NCI-H1105 treated with DMSO at 0.1 percent for 48 hours (cell line): Measurements from ENCODE around the gene WFIKKN1.
A peak's percentile ranks its signal among the peaks of the same experiment; 100 is the strongest.

Experiments used
- DNase-seq: peaks from one replicate; lab custom pipeline; 2025; lab: John Stamatoyannopoulos, UW

The WFIKKN1 gene

DNA sequence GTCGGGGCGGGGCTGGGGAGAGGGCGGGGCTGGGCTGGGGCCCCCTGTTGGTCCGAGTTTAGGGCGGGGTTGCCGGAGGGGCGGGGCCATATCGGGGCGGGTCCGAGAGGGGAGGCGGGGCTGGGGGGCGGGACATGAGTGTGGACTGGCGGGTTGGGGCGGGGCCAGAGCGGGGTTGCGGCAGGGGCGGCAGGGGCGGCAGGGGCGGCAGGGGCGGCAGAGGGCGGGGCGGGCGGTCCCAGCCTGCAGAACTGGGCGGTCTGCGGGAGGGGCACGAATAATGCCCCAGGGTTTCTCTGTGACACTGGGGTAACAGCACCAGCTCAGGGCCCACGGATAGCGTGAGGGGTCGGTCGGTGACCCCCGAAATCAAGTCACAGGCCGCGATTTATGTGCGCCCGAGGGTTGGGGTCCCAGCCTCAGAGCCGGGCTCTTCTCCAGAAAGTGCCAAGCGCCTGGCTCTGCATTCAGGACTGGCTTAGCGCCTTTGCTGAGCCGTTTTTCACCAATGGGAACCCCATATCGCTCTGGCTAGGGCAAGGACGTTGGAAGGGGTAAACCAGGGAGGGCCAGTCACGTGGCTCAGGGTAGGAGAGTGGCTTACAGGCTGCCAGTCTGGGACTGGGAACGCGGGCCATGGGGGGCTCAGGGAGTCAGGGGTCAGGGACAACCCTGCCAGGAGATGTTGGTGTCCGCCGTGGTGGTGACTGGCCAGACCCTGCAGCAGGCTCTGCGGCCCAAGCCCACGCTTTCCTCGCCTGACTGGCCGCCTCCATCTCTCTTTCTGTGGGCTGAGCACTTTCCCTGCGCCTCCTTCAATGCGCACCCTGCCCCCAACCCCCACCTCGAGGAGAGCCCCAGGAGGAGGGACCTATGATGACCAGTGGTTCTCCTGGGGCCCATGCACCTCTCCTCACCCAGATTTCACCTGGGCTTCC, 6.6 kb downstream of the WFIKKN1 start:
- no peak for DNase-seq

DNA sequence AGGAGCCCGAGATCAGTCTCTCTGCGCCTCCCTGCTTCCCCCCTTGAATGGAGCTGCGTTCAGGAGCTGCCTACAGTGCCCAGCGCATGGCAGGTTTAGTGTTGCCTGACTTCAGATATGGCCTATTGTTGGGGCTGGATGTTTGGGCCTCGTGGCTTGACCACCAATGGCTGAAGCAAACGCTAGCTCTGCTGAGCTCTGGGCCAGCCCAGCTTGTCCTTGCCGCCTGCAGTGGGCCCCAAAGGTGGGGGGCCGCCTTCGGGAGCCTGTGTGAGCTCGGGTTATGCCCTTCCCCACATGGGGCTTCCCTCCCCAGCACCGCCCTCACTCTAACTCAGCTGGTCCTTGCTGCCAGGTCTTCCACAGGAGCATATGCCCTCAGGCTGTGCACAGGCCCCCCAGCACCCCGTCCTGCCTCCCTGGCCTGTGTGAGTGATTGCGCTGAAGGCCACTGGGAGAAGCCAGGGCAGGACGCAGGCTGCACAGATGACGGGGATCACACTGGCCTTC, 7.3 kb downstream of the WFIKKN1 start:
- DNase-seq: no peak

DNA sequence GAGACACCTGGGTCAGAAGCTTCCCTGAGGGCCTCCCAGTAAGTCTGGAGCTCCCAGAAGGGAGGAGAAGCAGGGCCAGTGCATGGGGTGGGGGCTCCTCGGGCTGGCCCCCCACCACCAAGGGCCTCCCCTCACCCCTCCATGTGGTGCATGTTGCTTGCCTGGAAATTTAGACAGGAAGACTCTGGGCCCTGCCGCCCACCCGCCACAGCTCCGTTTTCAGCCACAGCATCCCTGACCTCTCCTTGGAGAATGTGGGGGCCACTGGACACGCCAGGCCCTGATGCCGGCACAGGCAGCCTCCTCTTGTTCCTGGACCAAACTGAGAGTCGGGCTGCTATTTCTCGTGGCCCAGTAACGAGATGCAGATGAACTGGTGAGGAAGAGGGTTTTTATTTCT, 8.1 kb downstream of the WFIKKN1 start:
- no peak for DNase-seq

DNA sequence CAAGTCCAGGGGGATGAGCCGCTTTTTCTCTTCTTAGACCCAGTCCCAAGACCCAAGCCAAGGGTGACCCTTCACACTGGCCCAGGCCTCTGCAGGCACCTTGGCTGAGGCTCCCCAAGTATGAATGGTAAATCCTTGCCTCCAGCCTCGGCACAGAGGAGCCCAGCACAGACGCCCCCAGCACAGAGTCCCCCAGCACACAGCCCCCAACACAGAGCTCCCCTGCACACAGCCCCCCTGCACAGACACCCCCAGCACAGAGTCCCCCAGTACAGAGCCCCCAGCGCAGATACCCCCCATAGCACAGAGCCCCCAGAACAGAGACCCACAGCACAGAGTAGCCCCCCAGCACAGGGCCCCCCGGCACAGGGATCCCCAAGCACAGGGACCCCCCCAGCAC, 9.8 kb downstream of the WFIKKN1 start:
- DNase-seq: no peak

DNA sequence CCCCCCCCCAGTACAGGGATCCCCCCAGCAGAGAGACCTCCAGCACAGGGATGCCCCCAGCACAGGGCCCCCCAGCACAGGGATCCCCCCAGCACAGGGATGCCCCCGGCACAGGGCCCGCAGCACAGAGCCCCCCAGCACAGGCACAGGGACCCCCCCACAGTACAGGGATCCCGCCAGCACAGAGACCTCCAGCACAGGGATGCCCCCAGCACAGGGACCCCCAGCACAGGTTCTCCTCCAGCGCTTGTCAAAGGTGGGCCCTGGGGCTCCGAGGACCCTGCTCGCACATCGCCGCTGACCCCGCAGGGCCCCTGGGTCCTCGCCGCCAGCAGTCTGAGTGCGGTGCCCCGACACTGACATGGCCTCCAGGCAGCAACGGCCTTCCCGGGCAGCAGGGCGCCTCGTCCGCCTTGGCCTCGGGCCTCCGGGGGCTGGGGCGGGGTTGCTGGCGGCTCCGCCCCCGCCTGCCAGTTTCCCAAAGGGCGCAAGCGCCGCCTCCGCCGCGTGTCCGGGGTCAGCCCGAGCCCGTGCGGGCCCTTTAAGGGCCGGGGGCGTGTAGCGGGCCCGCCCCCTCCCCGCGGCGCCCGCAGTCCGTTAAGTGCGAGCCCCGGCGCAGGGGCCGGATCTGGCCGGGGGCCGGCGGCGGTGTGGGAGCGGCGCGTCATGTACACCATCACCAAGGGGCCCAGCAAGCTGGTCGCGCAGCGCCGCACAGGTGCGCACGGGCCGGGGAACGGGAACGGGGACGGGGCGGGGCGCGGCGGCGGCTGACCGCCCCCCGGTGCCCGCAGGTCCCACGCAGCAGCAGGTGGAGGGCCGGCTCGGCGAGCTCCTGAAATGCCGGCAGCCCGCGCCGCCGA, 10.8 kb downstream of the WFIKKN1 start, which contains the start of gene MCRIP2:
Gene MCRIP2, plus strand, starts transcription at position 503 of the 863 bp plus-strand sequence. Its CDS starts 164 bp downstream, at position 667.
- DNase-seq: peak; percentile 16

DNA sequence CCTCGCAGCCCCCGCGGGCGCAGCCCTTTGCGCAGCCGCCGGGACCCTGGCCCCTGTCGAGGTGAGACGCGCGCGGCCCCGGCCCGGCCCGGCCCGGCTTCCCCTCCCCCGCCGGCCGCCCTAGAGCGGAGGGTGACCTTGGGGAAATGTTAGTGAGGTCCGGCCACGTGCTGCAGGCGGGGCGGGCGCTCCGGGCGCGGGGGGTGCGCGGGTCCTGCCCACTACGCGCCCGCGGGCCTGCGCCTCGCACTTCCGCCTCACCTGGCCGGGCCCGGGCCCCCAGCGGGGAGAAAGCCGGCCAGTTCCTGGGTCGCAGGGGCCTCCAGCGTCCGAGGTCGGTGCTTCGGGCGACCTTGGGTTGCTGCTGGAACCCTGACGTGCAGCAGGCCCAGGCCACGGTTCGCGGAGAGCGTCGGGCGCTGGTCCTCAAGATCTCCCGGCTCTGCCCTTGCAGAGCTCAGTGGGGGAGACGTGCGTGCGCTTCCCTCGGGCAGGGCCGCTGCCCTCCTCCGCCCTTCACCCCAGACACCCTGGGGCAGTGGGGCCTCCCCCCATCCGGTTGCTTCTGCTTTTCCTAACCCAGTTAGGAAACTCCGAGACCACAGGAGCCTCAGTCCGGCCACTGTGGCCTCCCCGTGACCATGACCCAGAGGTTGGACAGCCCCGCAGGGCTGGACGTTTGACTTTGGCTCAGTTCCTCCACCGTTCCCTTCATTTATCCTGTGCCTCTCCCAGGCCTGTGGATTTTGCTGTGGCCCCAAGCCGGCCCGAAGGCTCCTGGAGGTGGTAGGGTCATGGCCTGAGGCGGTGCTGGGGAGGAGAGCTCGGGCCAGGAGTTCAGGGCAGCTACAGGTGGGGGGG, 11.6 kb downstream of the WFIKKN1 start:
- DNase-seq: no peak

DNA sequence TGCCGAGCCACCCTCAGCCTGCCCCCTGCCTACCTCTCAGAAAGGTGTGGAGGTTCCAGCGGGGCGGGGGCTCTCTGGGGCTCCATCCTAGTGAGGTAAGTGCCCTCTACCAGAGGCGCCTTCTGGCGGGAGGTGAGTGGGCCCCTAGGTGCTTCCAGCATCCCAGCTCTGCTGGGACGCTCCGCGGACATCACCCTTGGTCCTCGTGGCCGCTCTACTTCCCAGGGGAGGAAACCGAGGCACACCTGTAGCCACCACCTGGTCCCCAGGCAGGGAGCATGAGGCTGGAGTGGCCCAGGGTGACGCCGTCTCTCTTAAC, 12.2 kb downstream of the WFIKKN1 start:
- DNase-seq: no peak

DNA sequence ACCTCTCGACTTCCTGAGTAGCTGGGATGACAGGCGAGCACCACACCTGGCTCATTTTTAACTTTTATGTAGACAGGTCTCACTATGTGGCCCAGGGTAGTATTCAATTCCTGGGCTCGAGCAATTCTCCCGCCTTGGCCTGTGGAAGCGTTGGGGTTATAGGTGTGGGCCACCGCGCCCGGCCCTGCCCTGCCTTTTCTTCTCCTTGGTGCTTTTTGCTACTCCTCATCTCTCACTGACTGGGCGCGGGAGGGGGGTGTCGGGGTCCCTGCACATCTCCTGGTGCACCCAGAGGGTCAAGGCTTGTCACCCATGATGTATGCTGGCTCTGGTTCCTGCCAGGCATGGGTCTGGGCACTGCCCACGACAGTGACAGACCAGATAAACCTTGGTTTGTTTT, 13.8 kb downstream of the WFIKKN1 start:
- no peak for DNase-seq

DNA sequence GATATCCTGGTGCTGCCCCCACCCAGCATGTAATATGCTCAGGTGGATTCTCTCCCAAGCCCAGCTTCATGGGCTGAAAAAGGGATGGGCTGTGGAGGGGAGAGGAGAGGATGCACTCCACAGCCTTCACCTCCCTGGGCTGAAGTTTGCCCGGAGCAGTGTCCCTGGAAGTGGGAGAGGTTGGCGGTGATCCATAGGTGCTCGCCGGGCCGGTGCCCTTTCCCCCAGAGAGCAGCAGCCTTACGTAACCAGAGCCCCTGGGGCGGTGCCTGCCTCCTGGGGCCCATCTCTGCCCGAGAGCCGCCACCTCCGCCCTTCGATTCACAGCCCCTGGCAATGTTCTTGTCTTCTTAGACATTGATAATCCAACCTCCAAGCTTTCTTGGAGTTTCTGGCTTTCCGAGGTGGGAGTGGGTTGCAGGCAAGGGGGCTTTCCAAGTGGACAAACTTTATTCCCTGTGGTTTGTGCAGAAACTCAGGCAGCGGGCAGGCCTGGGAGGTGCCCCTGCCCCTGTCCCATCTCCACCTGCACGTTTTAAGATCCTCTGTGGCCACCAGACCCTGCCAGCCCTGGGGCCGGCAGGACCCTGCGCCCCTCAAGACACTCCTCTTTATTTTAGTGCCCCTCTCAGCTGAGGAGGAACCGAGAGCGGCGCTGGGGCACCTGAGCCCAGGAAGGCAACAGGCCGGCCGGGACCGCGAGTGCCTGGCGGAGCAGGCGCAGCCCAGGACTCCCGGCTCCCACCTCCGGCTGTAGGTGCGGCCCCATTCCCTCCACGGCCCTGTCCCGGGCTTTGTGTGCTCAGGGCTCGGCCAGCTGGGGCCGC, 15.3 kb downstream of the WFIKKN1 start:
- no peak for DNase-seq

DNA sequence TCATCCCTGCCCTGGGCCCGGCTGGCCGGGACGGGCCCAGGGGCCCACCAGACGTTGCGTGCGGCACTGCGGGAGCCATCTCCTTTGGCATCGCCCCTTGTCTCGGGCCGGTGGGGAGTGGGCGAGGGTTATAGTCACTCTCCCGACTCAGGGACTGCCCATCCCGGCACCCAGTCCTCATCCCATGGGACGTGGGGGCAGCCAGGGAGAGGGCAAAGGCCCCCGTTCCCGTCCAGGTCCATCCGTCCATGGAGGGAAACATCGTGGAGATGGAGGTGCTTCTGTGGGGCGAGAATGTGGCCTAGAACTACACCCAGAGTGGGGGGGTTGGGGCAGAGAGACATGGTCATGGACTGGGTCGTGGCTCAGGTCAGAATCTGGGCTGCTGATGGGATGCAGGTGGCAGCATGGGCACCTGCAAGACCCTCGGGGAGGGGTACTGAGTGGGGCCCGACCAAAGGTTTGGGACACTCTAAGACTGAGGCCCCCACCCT, 15.9 kb downstream of the WFIKKN1 start:
- DNase-seq: no peak

DNA sequence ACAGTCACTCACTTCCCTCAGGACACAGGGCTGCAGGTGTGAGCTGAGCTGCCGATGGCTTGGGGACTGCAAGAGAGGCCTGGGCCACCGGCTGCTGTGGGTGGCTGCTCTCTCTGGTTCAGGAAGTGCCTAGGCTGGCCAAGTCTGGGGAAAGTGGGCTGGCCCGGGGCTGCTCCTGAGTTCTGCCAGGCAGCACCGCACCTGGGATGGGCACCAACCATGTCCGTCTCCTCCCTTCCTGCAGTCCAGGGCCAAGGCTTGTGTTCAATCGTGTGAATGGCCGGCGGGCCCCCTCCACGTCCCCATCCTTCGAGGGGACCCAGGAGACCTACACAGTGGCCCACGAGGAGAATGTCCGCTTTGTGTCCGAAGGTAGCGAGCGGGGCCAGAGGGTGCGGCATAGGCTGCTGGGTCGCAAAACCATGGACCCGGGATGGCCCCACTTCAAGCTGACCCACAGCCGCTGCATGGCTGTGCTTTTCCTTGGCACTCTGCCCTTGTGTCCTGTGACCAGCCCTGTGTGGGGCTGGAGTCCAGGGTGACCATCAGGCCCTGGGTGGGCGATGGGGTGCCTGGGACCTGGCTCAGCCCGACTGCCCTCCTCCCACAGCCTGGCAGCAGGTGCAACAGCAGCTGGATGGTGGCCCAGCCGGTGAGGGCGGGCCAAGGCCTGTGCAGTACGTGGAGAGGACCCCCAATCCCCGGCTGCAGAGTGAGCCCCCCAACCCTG, 16.6 kb downstream of the WFIKKN1 start:
- no peak for DNase-seq

DNA sequence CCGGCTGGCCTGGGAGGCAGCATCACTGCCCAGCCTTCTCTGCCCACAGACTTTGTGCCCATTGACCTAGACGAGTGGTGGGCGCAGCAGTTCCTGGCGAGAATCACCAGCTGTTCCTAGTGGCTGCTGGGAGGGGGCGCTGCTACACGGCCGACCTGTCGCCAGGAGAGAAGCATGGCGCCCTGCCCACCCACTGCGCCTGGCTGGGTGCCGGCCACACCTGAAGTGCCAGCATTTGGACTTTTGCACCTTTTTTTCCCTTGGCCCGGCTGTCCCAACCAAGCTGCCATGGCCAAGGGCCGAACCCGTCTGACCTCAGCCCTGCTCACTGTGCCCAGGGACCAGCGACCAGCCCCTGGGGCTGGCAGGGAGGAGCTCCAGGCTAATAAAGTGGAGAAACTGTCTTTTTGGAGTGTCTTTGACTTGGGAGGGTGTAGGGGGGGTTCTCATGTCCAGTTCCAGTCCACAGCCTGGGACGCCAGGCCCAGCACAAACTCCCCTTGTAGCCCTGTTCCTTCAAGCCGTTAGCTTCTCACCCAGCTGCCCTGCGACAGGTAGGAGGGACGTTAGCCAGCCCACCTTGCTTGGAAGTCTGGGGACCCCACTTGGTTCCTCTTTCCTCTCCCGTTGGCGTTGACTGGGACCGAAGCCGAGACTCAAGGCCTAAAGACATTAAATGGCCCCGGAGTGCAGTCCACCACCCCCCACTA, 17.4 kb downstream of the WFIKKN1 start:
- peak; percentile 12 for DNase-seq

DNA sequence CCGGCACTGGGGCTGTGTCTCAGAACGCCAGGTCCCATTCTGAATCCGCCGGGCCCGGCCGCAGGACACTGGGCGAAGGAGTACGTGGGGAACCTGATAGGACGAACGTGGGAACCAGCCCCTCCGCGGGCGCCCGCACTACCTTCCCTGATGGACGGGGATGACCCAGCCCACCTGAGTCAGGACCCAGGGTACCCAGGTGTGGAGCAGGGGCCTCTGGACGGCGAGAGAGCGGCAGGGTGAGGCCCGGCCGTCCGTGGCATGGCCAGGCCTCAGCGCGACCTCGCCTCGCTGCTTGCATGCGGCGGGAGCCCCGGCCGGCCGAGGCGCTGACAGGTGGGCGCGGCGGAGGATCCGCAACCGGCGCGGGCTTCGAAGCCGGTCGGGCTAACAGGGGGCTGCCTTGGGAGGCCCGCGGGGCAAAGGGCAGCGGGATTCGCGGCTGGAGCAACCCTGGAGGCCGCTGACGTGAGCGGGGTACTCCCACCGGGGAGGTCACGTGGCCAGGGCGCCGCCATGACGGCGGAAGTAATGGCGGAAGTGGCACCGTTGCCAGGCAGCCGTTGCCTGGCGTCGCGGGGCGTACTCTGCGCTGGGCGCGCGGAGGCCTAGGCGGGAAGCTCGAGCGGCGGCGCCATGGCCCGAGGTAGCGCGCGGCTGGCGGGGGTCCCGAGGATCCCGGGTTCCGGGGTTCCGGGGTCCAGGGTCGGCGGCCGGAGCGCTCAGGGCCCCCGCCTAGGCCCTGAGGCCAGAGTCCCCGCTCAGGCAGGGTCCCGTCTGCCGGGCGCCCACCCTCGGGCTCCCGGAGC, 18.2 kb downstream of the WFIKKN1 start, which contains the start of gene WDR90:
Gene WDR90, plus strand, starts transcription at position 585 of the 809 bp plus-strand sequence. Its CDS starts 52 bp downstream, at position 637.
- DNase-seq: peak; percentile 77

DNA sequence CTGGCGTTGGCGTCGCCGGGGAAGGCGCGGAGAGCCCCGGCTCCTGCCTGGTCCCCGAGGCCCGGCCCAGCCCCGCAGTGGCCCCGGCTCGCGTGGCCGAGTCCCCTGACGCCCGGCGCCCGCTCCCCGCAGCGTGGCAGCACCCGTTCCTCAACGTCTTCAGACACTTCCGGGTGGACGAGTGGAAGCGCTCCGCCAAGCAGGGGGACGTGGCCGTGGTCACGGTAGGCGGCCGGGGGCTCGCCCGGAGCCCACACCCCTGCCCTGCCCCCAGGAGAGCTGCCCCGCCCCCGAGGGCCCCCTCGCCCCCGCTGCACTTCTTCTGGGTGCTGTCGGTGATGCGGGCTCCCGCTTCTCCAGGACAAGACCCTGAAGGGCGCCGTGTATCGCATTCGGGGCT, 18.8 kb downstream of the WFIKKN1 start:
- DNase-seq: no peak

DNA sequence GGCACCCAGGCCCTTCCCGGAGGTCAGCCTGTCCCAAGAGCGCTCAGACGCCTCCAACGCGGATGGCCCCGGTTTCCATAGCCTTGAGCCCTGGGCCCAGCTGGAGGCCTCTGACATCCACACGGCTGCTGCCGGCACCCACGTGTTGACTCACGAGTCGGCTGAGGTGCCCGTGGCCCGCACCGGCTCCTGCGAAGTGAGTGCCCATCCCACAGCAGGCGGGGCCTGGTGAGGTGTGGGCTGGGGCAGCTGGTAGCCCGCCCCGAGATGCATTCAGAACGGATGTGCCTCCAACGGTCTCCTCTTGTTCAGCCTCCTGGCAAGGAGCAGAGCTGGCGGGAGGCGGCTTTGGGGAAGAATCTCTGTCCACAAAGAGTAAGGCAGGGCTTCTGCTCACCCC, 21.1 kb downstream of the WFIKKN1 start:
- no peak for DNase-seq

DNA sequence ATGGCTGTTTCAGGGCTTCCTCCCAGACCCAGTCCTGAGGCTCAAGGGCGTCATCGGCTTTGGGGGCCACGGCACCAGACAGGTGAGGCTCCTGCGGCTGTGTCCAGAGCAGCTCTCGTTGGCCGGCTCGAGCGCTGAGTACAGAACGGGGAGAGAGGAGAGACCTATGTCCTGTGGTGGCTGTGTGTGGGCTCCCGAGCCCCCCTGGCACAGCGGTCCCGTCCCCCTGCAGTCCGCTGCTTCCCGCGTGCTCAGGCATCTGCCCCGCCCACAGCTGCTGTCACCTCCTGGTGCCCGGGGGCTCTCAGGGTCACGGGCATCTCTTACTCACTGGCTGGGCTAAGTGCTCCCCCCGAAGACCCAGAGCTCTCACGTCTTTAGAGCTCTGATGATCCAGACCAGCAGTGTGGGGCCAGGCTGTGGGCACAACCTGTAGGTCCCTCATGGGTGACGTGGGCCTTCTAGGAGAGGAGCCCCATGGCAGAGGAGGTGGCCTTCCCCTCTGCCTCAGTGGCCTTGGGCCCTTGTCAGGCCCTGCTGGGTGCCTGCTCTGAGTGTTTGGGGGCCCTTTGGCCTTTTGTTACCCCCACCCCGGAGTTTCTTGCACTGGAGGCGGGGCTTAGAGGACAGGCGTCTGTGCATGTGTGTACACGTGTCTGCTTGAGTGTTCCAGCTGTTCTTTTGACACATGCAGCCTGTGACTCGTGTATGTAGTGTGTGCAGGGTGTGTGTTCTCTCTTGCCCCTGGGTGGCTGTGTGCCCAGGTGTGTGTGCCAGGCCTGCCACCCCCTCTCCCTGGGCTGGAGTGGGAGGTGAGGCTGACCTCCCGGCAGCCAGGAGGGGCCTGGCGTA, 21.9 kb downstream of the WFIKKN1 start:
- no peak for DNase-seq

DNA sequence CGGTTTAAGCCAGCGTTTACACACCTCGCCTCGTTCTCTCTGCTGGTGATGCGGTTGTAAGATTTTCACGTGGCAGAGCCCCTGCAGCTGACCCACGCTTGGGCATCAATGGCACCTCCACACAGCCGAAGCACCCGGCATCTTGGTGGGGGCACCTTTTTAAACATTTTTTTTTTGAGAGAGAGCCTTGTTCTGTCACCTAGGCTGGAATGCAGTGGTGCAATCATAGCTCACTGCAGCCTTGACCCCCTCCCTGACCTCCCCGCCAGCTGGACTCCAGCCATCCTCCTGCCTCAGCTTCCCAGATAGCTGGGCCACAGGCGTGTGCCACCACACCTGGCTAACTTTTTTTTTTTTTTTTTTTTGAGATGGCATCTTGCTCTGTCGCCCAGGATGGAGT, 23.2 kb downstream of the WFIKKN1 start:
- no peak for DNase-seq
